GM21576 (cell line): ENCODE data around the gene THUMPD3.

Experiments
- ATAC-seq: cut with Tn5 transposase; IDR thresholded peaks from one replicate; pipeline ENCODE4 v1.9.1; 2021; ENCODE audit warnings: mild to moderate bottlenecking, moderate library complexity; ENCODE audit not compliant: unreplicated experiment

Gene THUMPD3

GRCh38 chr3:9415485-9416138 lies 52.8 kb downstream of the THUMPD3 start:
- ATAC-seq, result no peak

GRCh38 chr3:9416139-9416780 lies 53.4 kb downstream of the THUMPD3 start:
- no peak for ATAC-seq

DNA sequence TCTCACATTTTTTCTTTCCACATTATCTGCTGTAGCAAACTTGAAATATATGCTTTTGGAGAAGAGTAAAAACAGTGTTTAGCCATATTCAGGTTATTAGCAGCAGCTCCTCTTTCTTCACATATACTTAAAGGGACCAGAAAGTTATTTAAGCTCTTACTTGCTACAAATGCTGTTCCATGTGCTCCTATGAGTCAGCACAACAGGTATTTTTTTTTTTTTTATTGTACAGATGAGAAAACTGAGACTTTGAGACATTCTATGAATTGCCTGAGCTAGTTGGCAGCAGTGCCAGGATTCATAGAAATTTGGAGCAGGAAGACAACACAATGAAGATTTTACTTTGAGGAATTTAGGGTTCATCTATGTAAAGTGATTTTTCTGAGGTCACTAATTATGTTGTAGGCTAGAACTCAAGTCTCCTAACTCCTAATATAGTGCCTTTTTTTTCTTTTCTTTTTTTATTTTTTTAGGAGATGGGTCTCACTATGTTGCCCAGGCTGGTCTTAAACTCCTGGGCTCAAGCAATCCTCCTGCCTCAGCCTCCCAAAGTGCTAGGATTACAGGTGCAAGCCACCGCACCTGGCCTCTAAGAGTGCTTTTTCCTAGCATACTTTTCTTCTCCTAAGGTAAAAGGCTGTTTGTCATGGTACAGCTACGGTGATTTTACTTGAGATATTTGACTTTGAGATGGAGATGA lies 58.1 kb downstream of the THUMPD3 start:
- ATAC-seq, result no peak

- no peak for ATAC-seq
These were observed 60.0 kb downstream of the THUMPD3 start for GRCh38 chr3:9422712-9423424.

DNA sequence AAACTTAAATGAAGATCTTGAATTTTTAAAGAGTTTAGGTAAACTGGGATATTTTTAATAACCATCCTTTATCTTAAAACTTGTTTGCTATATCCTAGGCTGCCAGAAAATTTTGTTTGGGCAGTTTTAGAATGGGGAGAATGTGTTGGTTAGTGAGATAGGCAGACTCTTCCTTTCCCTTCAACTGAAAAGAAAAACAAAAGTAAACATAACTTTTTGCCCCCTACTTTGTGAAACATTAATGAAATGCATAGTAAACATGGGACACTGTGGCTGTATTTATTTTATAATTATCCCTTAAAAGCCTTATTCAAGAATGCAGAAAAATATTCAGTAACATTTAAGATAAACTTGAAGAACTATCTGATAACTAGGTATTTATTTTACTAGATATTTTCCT lies 65.6 kb downstream of the THUMPD3 start:
- ATAC-seq, result no peak

GRCh38 chr3:9430733-9431132 lies 67.9 kb downstream of the THUMPD3 start:
- no peak for ATAC-seq

DNA sequence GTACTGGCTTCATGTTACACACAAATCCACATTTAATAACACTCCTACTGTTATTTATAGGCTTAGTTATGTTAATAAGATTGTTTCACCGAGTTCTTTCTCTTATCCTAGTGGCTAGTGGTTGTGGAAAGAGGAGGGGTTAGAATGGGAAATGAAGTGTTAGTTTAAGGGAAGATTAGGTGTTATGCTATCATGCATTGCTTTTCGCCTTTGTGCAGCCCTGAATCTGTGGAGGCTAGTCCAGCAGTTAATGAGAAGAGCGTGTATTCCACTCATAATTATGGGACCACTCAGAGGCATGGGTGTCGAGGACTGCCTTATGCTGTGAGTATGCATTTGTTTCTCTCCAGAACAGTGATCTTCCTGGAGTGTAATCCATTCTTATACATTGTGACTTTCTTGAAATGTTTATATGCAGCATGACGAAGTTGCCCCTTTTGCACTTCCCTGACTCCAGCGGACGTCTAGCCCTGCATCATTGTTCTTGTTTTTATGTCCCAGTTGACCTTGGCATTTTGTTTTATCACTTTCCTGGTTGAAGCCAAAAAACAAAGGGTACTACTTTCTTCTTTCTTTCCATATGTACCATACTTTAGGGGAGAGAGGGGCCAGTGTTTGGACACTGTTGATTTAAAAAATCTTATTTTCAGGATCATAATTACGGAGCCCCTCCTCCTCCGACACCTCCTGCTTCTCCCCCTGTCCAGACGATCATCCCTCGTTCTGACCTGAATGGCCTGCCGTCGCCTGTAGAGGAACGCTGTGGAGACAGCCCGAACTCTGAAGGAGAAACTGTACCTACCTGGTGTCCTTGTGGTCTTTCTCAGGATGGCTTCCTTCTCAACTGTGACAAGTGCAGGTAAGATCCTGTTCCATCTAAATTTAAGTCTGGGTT lies 71.0 kb downstream of the THUMPD3 start:
- ATAC-seq, result no peak

- no peak for ATAC-seq
These were observed 72.5 kb downstream of the THUMPD3 start for GRCh38 chr3:9435316-9435715.
